H1 (cell line): Measurements from ENCODE around the gene DPYD. TPM values are rescaled to one million over a fixed set of nuclear protein-coding genes. Genes with fewer than 3 reads are reported as not detected.
A peak's percentile ranks its signal among the peaks of the same experiment; 100 is the strongest.

Experiments
- CTCF ChIA-PET: fragments of 300-600 bp; sonication (Branson Sonifier 250); formaldehyde crosslinking; loops from one replicate; lab custom pipeline; 2021; ENCODE audit not compliant: partially characterized antibody; lab: Charles Lee
- POLR2A ChIA-PET: fragments of 300-600 bp; sonication (Branson Sonifier 250); formaldehyde crosslinking; loops from one replicate; lab custom pipeline; 2021; ENCODE audit warnings: inconsistent platforms; ENCODE audit not compliant: partially characterized antibody; lab: Charles Lee
- DNase-seq, 2 experiments: peaks; one replicate each; pipeline versions ENCODE4 v3.0.0 to v3.0.0-alpha.2; 2010 to 2022; ENCODE audit warnings: low spot score in 2 of 2, low read depth in 1 of 2, mixed read lengths in 1 of 2
- FAIRE-seq: peaks from 2 replicates; lab custom pipeline; 2011; peaks lifted over from hg19 to GRCh38; lab: Jason Lieb, UNC
- H2AFZ ChIP-seq: 2 replicates; pipeline ENCODE4 v1.8.1; 2012; ENCODE audit warnings: low read length, inconsistent platforms
- H2AK5ac ChIP-seq: 2 replicates; pipeline ENCODE4 v1.6.1; 2013; ENCODE audit warnings: low read depth, low read length
- H2BK120ac ChIP-seq: replicated peaks from 2 replicates; pipeline ENCODE3; 2013; ENCODE audit warnings: low read depth, low read length, inconsistent platforms
- H2BK12ac ChIP-seq: 2 replicates; pipeline ENCODE4 v1.6.1; 2013; ENCODE audit warnings: low read depth, low read length
- H2BK15ac ChIP-seq: 2 replicates; pipeline ENCODE4 v1.6.1; 2013; ENCODE audit warnings: low read length
- H2BK20ac ChIP-seq: 2 replicates; pipeline ENCODE4 v1.6.1; 2013; ENCODE audit warnings: low read length
- H2BK5ac ChIP-seq: 2 replicates; pipeline ENCODE4 v1.6.1; 2013; ENCODE audit warnings: low read depth, low read length
- H3K14ac ChIP-seq: 2 replicates; pipeline ENCODE4 v1.6.1; 2013; ENCODE audit warnings: inconsistent platforms; ENCODE audit not compliant: insufficient read length
- H3K18ac ChIP-seq: 2 replicates; pipeline ENCODE4 v1.6.1; 2013; ENCODE audit warnings: low read length; ENCODE audit errors: extremely low read depth
- H3K23ac ChIP-seq: 2 replicates; pipeline ENCODE4 v1.6.1; 2013; ENCODE audit warnings: inconsistent platforms; ENCODE audit not compliant: insufficient read length
- H3K23me2 ChIP-seq: 2 replicates; pipeline ENCODE4 v1.6.1; 2013; ENCODE audit warnings: low read depth, low read length
- H3K27ac ChIP-seq: 2 replicates; pipeline ENCODE4 v1.6.1; 2011; ENCODE audit warnings: low read depth, low read length, inconsistent platforms
- H3K27me3 ChIP-seq, 4 experiments: replicated peaks in 1 of 4; 1 replicate in 1 of 4; 2 replicates in 3 of 4; pipeline versions ENCODE4 v1.6.1 to v1.8.1; 2011 to 2013; ENCODE audit warnings: low read length in 3 of 4, mild to moderate bottlenecking in 3 of 4, inconsistent platforms in 2 of 4, mixed read lengths in 2 of 4, moderate library complexity in 1 of 4; ENCODE audit not compliant: control insufficient read depth in 3 of 4, insufficient read depth in 3 of 4; ENCODE audit errors: extremely low read depth in 1 of 4
- H3K36me3 ChIP-seq, 4 experiments: 2 replicates each; pipeline versions ENCODE4 v1.6.1 to v1.8.1; 2011 to 2013; ENCODE audit warnings: mild to moderate bottlenecking in 4 of 4, low read length in 3 of 4, moderate library complexity in 2 of 4, control low read depth in 1 of 4, inconsistent platforms in 1 of 4; ENCODE audit not compliant: insufficient read depth in 4 of 4, control insufficient read depth in 2 of 4
- H3K4ac ChIP-seq: replicated peaks from 2 replicates; pipeline ENCODE3; 2013; ENCODE audit warnings: low read length, low read depth, mixed read lengths, inconsistent platforms; ENCODE audit not compliant: insufficient read length
- H3K4me1 ChIP-seq, 4 experiments: replicated peaks in 1 of 4; 1 replicate in 1 of 4; 2 replicates in 3 of 4; pipeline versions ENCODE4 v1.6.1 to v1.8.1; 2011 to 2013; ENCODE audit warnings: low read length in 3 of 4, inconsistent platforms in 2 of 4, mixed read lengths in 1 of 4; ENCODE audit not compliant: insufficient read depth in 4 of 4, control insufficient read depth in 3 of 4
- H3K4me2 ChIP-seq, 2 experiments: 2 replicates each; pipeline versions ENCODE4 v1.6.1 to v1.8.1; 2011 to 2013; ENCODE audit warnings: low read depth in 2 of 2, low read length in 2 of 2, control low read depth in 1 of 2, inconsistent platforms in 1 of 2, mild to moderate bottlenecking in 1 of 2; ENCODE audit not compliant: insufficient read depth in 1 of 2
- H3K4me3 ChIP-seq, 4 experiments: fragments of 200-600, 300-600 bp in 1 of 4; sonication (generic), shearing (Covaris generic), sonication (Bioruptor Twin) in 1 of 4; 2 replicates each; pipeline versions ENCODE4 v1.5.1 to v1.8.1; 2011 to 2016; ENCODE audit warnings: low read length in 4 of 4, low read depth in 3 of 4, control low read depth in 2 of 4, inconsistent platforms in 2 of 4, mild to moderate bottlenecking in 2 of 4, mixed read lengths in 1 of 4, moderate library complexity in 1 of 4; ENCODE audit not compliant: insufficient read depth in 2 of 4; ENCODE audit errors: extremely low read depth in 1 of 4
- H3K56ac ChIP-seq: replicated peaks from 2 replicates; pipeline ENCODE3; 2013; ENCODE audit warnings: low read depth, mild to moderate bottlenecking, mixed read lengths, low read length, inconsistent platforms; ENCODE audit not compliant: insufficient read length
- H3K79me1 ChIP-seq: 2 replicates; pipeline ENCODE4 v1.6.1; 2013; ENCODE audit warnings: low read depth, low read length, control low read depth
- H3K79me2 ChIP-seq, 2 experiments: 2 replicates each; pipeline versions ENCODE4 v1.6.1 to v1.8.1; 2012 to 2013; ENCODE audit warnings: low read length in 2 of 2, mild to moderate bottlenecking in 2 of 2, inconsistent platforms in 1 of 2; ENCODE audit not compliant: insufficient read depth in 2 of 2, control insufficient read depth in 1 of 2
- H3K9ac ChIP-seq, 4 experiments: replicated peaks in 1 of 4; 1 replicate in 1 of 4; 2 replicates in 3 of 4; pipeline versions ENCODE4 v1.6.1 to v1.8.1; 2011 to 2013; ENCODE audit warnings: low read depth in 3 of 4, low read length in 3 of 4, control low read depth in 2 of 4, mild to moderate bottlenecking in 2 of 4, moderate library complexity in 2 of 4, inconsistent platforms in 1 of 4; ENCODE audit errors: extremely low read depth in 1 of 4
- H3K9me3 ChIP-seq, 2 experiments: 2 replicates each; pipeline versions ENCODE4 v1.6.1 to v1.8.1; 2012 to 2013; ENCODE audit warnings: mild to moderate bottlenecking in 2 of 2, moderate library complexity in 2 of 2, control low read depth in 1 of 2, inconsistent platforms in 1 of 2, low read depth in 1 of 2, low read length in 1 of 2, mixed read lengths in 1 of 2; ENCODE audit not compliant: insufficient read depth in 2 of 2
- H4K20me1 ChIP-seq, 2 experiments: replicated peaks in 1 of 2; 2 replicates each; pipeline versions ENCODE3 to v1.8.1; 2011 to 2013; ENCODE audit warnings: inconsistent platforms in 2 of 2, low read length in 2 of 2, mild to moderate bottlenecking in 1 of 2; ENCODE audit not compliant: insufficient read depth in 2 of 2, control insufficient read depth in 1 of 2
- H4K5ac ChIP-seq: 2 replicates; pipeline ENCODE4 v1.6.1; 2013; ENCODE audit warnings: low read length, low read depth, mixed read lengths, inconsistent platforms; ENCODE audit not compliant: insufficient read length
- H4K8ac ChIP-seq: 2 replicates; pipeline ENCODE4 v1.8.0; 2013; ENCODE audit warnings: mild to moderate bottlenecking, moderate library complexity, low read length, inconsistent platforms; ENCODE audit not compliant: insufficient read depth; ENCODE audit errors: extremely low read depth
- H4K91ac ChIP-seq: replicated peaks from 2 replicates; pipeline ENCODE3; 2013; ENCODE audit warnings: low read length, mixed read lengths, inconsistent platforms; ENCODE audit not compliant: insufficient read length
- CTBP2 ChIP-seq: IDR thresholded peaks from 2 replicates; pipeline ENCODE4 v1.7.0; 2011; ENCODE audit warnings: borderline replicate concordance, mild to moderate bottlenecking, moderate library complexity, mixed read lengths, low read length; ENCODE audit not compliant: insufficient read depth, insufficient read length
- EP300 ChIP-seq, 2 experiments: IDR thresholded peaks; 1 replicate in 1 of 2; 2 replicates in 1 of 2; pipeline ENCODE4 v1.6.1; 2011 to 2012; ENCODE audit warnings: low read depth in 2 of 2, low read length in 2 of 2, mild to moderate bottlenecking in 2 of 2, borderline replicate concordance in 1 of 2, inconsistent platforms in 1 of 2, moderate library complexity in 1 of 2
- GTF2F1 ChIP-seq: IDR thresholded peaks from 2 replicates; pipeline ENCODE4 v1.6.1; 2012; ENCODE audit warnings: low read depth, low read length, improper control_type of control experiment, borderline replicate concordance
- RAD21 ChIP-seq, 2 experiments: IDR thresholded peaks in 1 of 2; conservative IDR thresholded peaks in 1 of 2; 2 replicates each; pipeline ENCODE4 v1.6.1; 2011; ENCODE audit warnings: low read depth in 2 of 2, low read length in 2 of 2, improper control_type of control experiment in 1 of 2, inconsistent platforms in 1 of 2, mild to moderate bottlenecking in 1 of 2, moderate library complexity in 1 of 2
- SIN3A ChIP-seq, 2 experiments: IDR thresholded peaks in 1 of 2; conservative IDR thresholded peaks in 1 of 2; 2 replicates each; pipeline ENCODE4 v1.6.1; 2011 to 2012; ENCODE audit warnings: low read length in 2 of 2, improper control_type of control experiment in 1 of 2, low read depth in 1 of 2, mild to moderate bottlenecking in 1 of 2
- SIX5 ChIP-seq: IDR thresholded peaks from 2 replicates; pipeline ENCODE4 v1.6.1; 2011; ENCODE audit warnings: mild to moderate bottlenecking, low read depth, low read length
- SP2 ChIP-seq: IDR thresholded peaks from 2 replicates; pipeline ENCODE4 v1.6.1; 2012; ENCODE audit warnings: mild to moderate bottlenecking, low read length, inconsistent platforms
- SRF ChIP-seq: IDR thresholded peaks from 2 replicates; pipeline ENCODE4 v1.6.1; 2011; ENCODE audit warnings: mild to moderate bottlenecking, low read depth, low read length, moderate library complexity
- SUZ12 ChIP-seq: fragments of 200-600 bp; sonication (generic); IDR thresholded peaks from 2 replicates; pipeline ENCODE4 v1.6.1; 2012; ENCODE audit warnings: mild to moderate bottlenecking, inconsistent platforms, low read length, moderate library complexity, mixed read lengths
- TBP ChIP-seq: IDR thresholded peaks from 2 replicates; pipeline ENCODE4 v1.6.1; 2011; ENCODE audit warnings: low read depth, low read length, improper control_type of control experiment
- TEAD4 ChIP-seq: IDR thresholded peaks from 2 replicates; pipeline ENCODE4 v1.6.1; 2012; ENCODE audit warnings: low read depth, low read length, inconsistent platforms, mixed read lengths
- ZNF274 ChIP-seq: IDR thresholded peaks from 2 replicates; pipeline ENCODE4 v1.7.0; 2012; ENCODE audit warnings: low read length, borderline replicate concordance; ENCODE audit errors: extremely low read depth
- WGBS, 2 experiments: shearing (Covaris generic) in 1 of 2; methylation state at CpG; one replicate each; pipeline versions ENCODE4 v1.1.6 to v1.1.7; 2013 to 2015; ENCODE audit warnings: low lambda C conversion rate in 2 of 2, mixed read lengths in 2 of 2, inconsistent platforms in 1 of 2, low coverage in 1 of 2, missing lambda C conversion rate in 1 of 2; ENCODE audit not compliant: insufficient replicate concordance in 2 of 2, insufficient coverage in 1 of 2, insufficient read length in 1 of 2; ENCODE audit errors: extremely low coverage in 1 of 2, missing lambda C conversion rate in 1 of 2; 5-methylcytosine and 5-hydroxymethylcytosine counted together
- polyA plus RNA-seq, 7 experiments: library from polyadenylated mRNA; depleted of rRNA in 3 of 7; stranded (reverse) in 5 of 7; unstranded in 2 of 7; fragments of >200 nt in 5 of 7; fragments of 200-250 nt in 2 of 7; gene quantifications; 1 replicate in 5 of 7; 2 replicates in 1 of 7; 4 replicates in 1 of 7; pipeline versions ENCODE4 v1.2.1 to v1.2.3, GENCODE V29; 2011 to 2013; ENCODE audit warnings: missing spikeins in 2 of 7, mixed read lengths in 2 of 7
- total RNA-seq: library from RNA; stranded (reverse); fragmentation: NEBNext Ultra II Directional; extraction: Animal tissue kit (Norgen Biotek cat#: 25700); gene quantifications from 2 replicates; pipeline ENCODE4 v1.2.1, GENCODE V29; 2021

DPYD gene
- total and polyA plus RNA-seq, 2 of the 8 experiments (the other 6 are each of a cell fraction or from before 2014, with no cell fraction given), result 0.29 to 0.73 TPM

DNA sequence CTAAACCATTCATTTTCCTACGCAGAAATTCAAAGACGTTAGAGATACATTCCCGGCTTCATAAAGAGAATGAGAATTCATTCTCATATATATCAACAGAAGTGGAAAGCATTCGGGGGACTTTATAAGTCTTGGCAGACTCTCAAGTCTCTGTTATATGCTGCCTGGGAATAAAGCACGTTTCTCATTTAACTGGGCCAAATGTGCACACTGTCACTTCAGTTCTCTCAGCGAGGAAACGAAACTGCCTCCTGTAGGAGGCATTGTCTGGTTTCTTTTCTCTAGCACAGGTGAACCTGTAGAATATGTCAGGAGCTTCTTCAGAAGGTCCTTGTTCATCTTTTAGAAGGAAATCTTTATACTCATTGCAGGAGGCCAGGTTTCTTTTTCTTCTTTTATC, 831.7 kb downstream of the DPYD start:
- Histone ChIP-seq H3K4ac (no peak overlapping the region), H3K4me2 (no peak overlapping the region), H2BK15ac (no peak overlapping the region), H3K36me3 (no peaks in the 10 kb centered on the region), H3K27me3 (no peaks in the 10 kb centered on the region), H3K18ac (no peak overlapping the region), H4K91ac (no peak overlapping the region), H3K79me1 (no peaks in the 10 kb centered on the region), H3K14ac (no peak overlapping the region), H3K9me3 (no peaks in the 10 kb centered on the region), H3K9ac (no peak overlapping the region), H2BK12ac (no peak overlapping the region), H2BK20ac (no peak overlapping the region), H3K56ac (no peak overlapping the region), H2BK5ac (no peak overlapping the region), H2BK120ac (no peak overlapping the region), H3K23me2 (no peaks in the 10 kb centered on the region), H4K8ac (no peak overlapping the region), H3K4me1 (no peaks in the 10 kb centered on the region; a peak in 1 of 7 replicates), H2AK5ac (no peak overlapping the region), H4K5ac (no peak overlapping the region), H3K27ac (no peak overlapping the region), H2AFZ (0 out of 2 replicates have a peak overlapping the region, but pooled peaks have one; percentile 0), H3K23ac (no peak overlapping the region), H4K20me1 (no peaks in the 10 kb centered on the region), H3K4me3 (no peak overlapping the region), H3K79me2 (no peaks in the 10 kb centered on the region)
- TF ChIP-seq EP300 (IDR thresholded peaks at IDR 0.05; ENCODE audit: borderline replicate concordance in 1 of 2, low read depth in 2 of 2, low read length in 2 of 2) (no peak), GTF2F1 (no peak), SUZ12 (no peak), RAD21 (IDR thresholded peaks at IDR 0.05 in 1 of 2, conservative IDR thresholded peaks at IDR 0.05 in 1 of 2; ENCODE audit: low read depth in 2 of 2, low read length in 2 of 2) (no peak), ZNF274 (no peak), SIX5 (no peak), CTBP2 (no peak), TBP (no peak), TEAD4 (no peak), SRF (no peak), SIN3A (conservative IDR thresholded peaks at IDR 0.05 in 1 of 2, IDR thresholded peaks at IDR 0.05 in 1 of 2; ENCODE audit: low read depth in 1 of 2, low read length in 2 of 2) (no peak), SP2 (no peak)
- CTCF ChIA-PET, result no interaction called here
- POLR2A ChIA-PET, result no interaction called here
- DNase-seq (no peak), FAIRE-seq (no peak)
- 89% methylated on average over 7 of the region's 7 CpGs; no CpG with 5 or more reads in 1 of the 2 experiments for WGBS, 2 experiments
